K562 (cell line): ENCODE data around the gene NAA80. TPM values are rescaled to one million over a fixed set of nuclear protein-coding genes. Genes with fewer than 3 reads are reported as not detected.

Experiments
- ATAC-seq: fragments of 200-7000 bp; cut with Tn5 transposase; 3 replicates; pipeline ENCODE4 v1.9.1; 2020; ENCODE audit warnings: moderate library complexity
- BruUV-seq: library from RNA; stranded (reverse); fragments of 400-500 nt; replicated peaks from 2 replicates; lab custom pipeline; 2021; lab: Mats Ljungman, UMichigan
- CTCF ChIA-PET: fragments of 300-600 bp; formaldehyde crosslinking; extraction: SDS; loops from one replicate; lab custom pipeline; 2021; ENCODE audit warnings: low intra/inter-chr PET ratio; lab: Yijun Ruan, JAX
- POLR2A ChIA-PET: fragments of 300-600, 350-650 bp; sonication (Branson Sonifier 250); formaldehyde crosslinking; extraction: SDS; loops from one replicate; lab custom pipeline; 2021; ENCODE audit warnings: antibody characterized with exemption, inconsistent platforms; lab: Yijun Ruan, JAX
- DNase-seq, 4 experiments: peaks; one replicate each; pipeline versions ENCODE4 v3.0.0 to v3.0.0-alpha.2; 2011 to 2018; ENCODE audit warnings: low spot score in 3 of 4, mixed read lengths in 3 of 4; ENCODE audit errors: extremely low read depth in 1 of 4
- FAIRE-seq: peaks from 2 replicates; lab custom pipeline; 2011; peaks lifted over from hg19 to GRCh38; lab: Jason Lieb, UNC
- H2AFZ ChIP-seq: 2 replicates; pipeline ENCODE4 v1.6.0; 2011; ENCODE audit warnings: low read depth, low read length, control low read depth, inconsistent platforms
- H3K27ac ChIP-seq: fragments of 200-600 bp; 3 replicates; pipeline ENCODE4 v1.8.0; 2011; ENCODE audit warnings: low read depth, mild to moderate bottlenecking, control low read depth, inconsistent platforms, low read length, moderate library complexity, mixed read lengths; ENCODE audit errors: extremely low read depth
- H3K27me3 ChIP-seq, 2 experiments: fragments of 300-600 bp in 1 of 2; 2 replicates in 1 of 2; 3 replicates in 1 of 2; pipeline versions ENCODE4 v1.6.0 to v1.8.0; 2011; ENCODE audit warnings: inconsistent platforms in 2 of 2, low read length in 2 of 2, mild to moderate bottlenecking in 1 of 2, mixed read lengths in 1 of 2, moderate library complexity in 1 of 2; ENCODE audit not compliant: control insufficient read depth in 2 of 2, insufficient read depth in 2 of 2
- H3K36me3 ChIP-seq: fragments of 300-600 bp; 3 replicates; pipeline ENCODE4 v1.8.0; 2011; ENCODE audit warnings: mild to moderate bottlenecking, low read length, inconsistent platforms; ENCODE audit not compliant: control insufficient read depth, insufficient read depth
- H3K4me1 ChIP-seq, 2 experiments: fragments of 200-600 bp in 1 of 2; replicated peaks in 1 of 2; 2 replicates in 1 of 2; 3 replicates in 1 of 2; pipeline versions ENCODE4 v1.5.1 to v1.8.0; 2011; ENCODE audit warnings: inconsistent platforms in 2 of 2, low read length in 2 of 2, mild to moderate bottlenecking in 1 of 2, mixed read lengths in 1 of 2, moderate library complexity in 1 of 2; ENCODE audit not compliant: control insufficient read depth in 2 of 2, insufficient read depth in 2 of 2
- H3K4me2 ChIP-seq: 2 replicates; pipeline ENCODE4 v1.6.1; 2011; ENCODE audit warnings: low read length, control low read depth, inconsistent platforms, mixed read lengths; ENCODE audit not compliant: insufficient read depth
- H3K4me3 ChIP-seq: fragments of 200-600 bp; sonication (generic), shearing (Covaris generic); 2 replicates; pipeline ENCODE4 v1.5.1; 2016; ENCODE audit warnings: control low read depth, inconsistent platforms
- H3K79me2 ChIP-seq: fragments of 200-600 bp; 3 replicates; pipeline ENCODE4 v1.8.0; 2011; ENCODE audit warnings: low read length, inconsistent platforms; ENCODE audit not compliant: control insufficient read depth, insufficient read depth
- H3K9ac ChIP-seq, 2 experiments: 2 replicates each; pipeline versions ENCODE4 v1.6.0 to v1.6.1; 2011; ENCODE audit warnings: low read depth in 2 of 2, low read length in 2 of 2, control low read depth in 1 of 2, inconsistent platforms in 1 of 2, mild to moderate bottlenecking in 1 of 2, mixed read lengths in 1 of 2; ENCODE audit not compliant: insufficient read depth in 1 of 2
- H3K9me1 ChIP-seq: one replicate; pipeline ENCODE4 v1.6.0; 2011; ENCODE audit warnings: inconsistent platforms, mild to moderate bottlenecking, low read length, moderate library complexity; ENCODE audit not compliant: control insufficient read depth, insufficient read depth
- H3K9me3 ChIP-seq: replicated peaks from 2 replicates; pipeline ENCODE4 v1.5.1; 2011; ENCODE audit warnings: low read depth, low read length, inconsistent platforms; ENCODE audit not compliant: control insufficient read depth, insufficient read depth
- H4K20me1 ChIP-seq: replicated peaks from 2 replicates; pipeline ENCODE4 v1.6.1; 2011; ENCODE audit warnings: low read length, inconsistent platforms, mixed read lengths; ENCODE audit not compliant: control insufficient read depth, insufficient read depth
- ESRRA ChIP-seq: fragments of 450-650 bp; IDR thresholded peaks from 2 replicates; pipeline ENCODE4 v1.6.1; 2014; ENCODE audit warnings: low read depth, mild to moderate bottlenecking, moderate library complexity, borderline replicate concordance
- POLR2G ChIP-seq: fragments of 200-400 bp; formaldehyde crosslinking; IDR thresholded peaks from 2 replicates; pipeline ENCODE4 v1.6.1; 2017; ENCODE audit warnings: low read depth, mild to moderate bottlenecking, antibody characterized with exemption, low read length, moderate library complexity
- SP1 ChIP-seq: sonication (generic); formaldehyde crosslinking; IDR thresholded peaks from 2 replicates; pipeline ENCODE4 v1.8.1; 2022; ENCODE audit warnings: mild to moderate bottlenecking, missing genetic modification reagents
- WGBS: fragments of 100-300 bp; shearing (Covaris generic); methylation state at CpG from one replicate; pipeline ENCODE4 v1.1.6; 2016; ENCODE audit warnings: low coverage, mixed read lengths; ENCODE audit not compliant: insufficient coverage; ENCODE audit errors: missing lambda C conversion rate; 5-methylcytosine and 5-hydroxymethylcytosine counted together
- in situ Hi-C: fragments of 300-500 bp; cut with MboI; formaldehyde crosslinking; loops from 4 replicates; pipeline ENCODE4 v1.15.0; 2018; ENCODE audit warnings: inconsistent platforms, mixed read lengths
- intact Hi-C: fragments of 100-400 bp; cut with micrococcal nuclease; formaldehyde crosslinking; loops from 2 replicates; pipeline ENCODE4 v1.14.2; 2022
- polyA plus RNA-seq, 8 experiments: library from polyadenylated mRNA; depleted of rRNA in 4 of 8; stranded (reverse) in 5 of 8; unstranded in 3 of 8; fragments of >200 nt; fragmentation: Nextera tagmentation in 2 of 8; fragmentation: Illumina TruSeq in 1 of 8; extraction: Ambion mirVana in 2 of 8; extraction: Trizol in 1 of 8; gene quantifications; 2 replicates each; pipeline versions ENCODE4 v1.2.1 to v1.2.3, GENCODE V29; 2011 to 2014; ENCODE audit warnings: inconsistent platforms in 1 of 8, missing spikeins in 1 of 8
- total RNA-seq, 7 experiments: library from RNA; depleted of rRNA in 6 of 7; stranded (reverse); fragments of >200 nt in 6 of 7; fragmentation: Illumina TruSeq in 2 of 7; extraction: Trizol in 2 of 7; gene quantifications; 2 replicates each; pipeline versions ENCODE4 v1.2.1 to v1.2.3, GENCODE V29; 2011 to 2021; ENCODE audit warnings: low replicate concordance in 1 of 7

Gene NAA80
- total and polyA plus RNA-seq, 9 of the 15 experiments (the other 6 are each of a cell fraction or from before 2014, with no cell fraction given): 0.82 to 24.0 (median 8.6) TPM

DNA sequence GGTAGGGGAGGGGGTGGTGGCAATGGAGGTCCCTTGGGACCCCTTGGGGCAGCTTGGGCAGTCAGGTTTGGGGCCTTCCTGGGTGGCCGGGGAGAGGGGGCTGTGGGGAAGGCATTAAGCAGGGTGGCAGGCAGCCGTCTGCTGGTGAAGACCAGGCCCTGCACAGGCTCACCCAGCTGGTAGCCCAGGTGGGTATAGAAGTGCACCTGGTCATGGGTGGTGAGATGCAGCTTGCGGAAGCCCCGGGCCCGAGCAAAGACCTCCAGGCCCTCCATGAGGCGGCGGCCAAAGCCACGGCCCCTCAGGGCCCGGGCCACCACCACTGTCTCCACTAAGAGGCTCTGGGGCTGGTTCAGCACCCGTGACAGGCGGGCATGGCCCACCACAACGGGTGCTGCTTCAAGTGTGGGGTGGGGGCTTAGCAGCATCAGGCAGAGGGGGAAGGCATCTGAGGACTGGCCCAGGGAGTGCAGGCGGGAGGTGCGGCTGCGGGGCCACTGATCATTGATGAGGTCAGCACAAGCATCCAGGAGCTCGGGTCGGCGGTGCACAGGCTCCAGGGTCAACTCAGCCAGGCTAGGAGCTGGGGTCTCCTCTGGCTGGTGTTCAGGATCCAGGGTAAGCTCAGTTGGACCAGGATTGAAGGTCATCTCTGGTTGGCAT is 2.4 kb downstream of the NAA80 start:
- peak overlapping the region in 1 of 2 experiments; percentile 97; a peak in 2 of 4 replicates for H3K9ac ChIP-seq
- H4K20me1 ChIP-seq: no peaks in the 10 kb centered on the region
- H3K27me3 ChIP-seq: no peaks in the 10 kb centered on the region
- FAIRE-seq (no peak), DNase-seq (no peak), ATAC-seq (no peak)
- BruUV-seq: no TSS peak
- H3K79me2 ChIP-seq: peaks cover 40% of the 10 kb centered on the region
- ChIA-PET POLR2A (interaction anchor here (0.6 kb wide), 2 partner anchors 10 to 1220 kb away, joined by 3 to 4 read pairs; no protein-coding TSS in a partner anchor), CTCF (no interaction called here)
- in situ Hi-C loops (no loop called here), intact Hi-C loops (no loop called here)
- no peak overlapping the region for H3K27ac ChIP-seq
- H3K9me3 ChIP-seq: no peaks in the 10 kb centered on the region
- H3K36me3 ChIP-seq: peaks cover 19% of the 10 kb centered on the region; the same call in 2 of the 3 replicates
- H3K4me2 ChIP-seq: no peak overlapping the region
- TF ChIP-seq POLR2G: 0 out of 2 replicates have a peak, but pooled peaks have one; percentile 21
- no peak for TF ChIP-seq SP1
- TF ChIP-seq ESRRA: no peak
- H2AFZ ChIP-seq: no peak overlapping the region
- H3K4me1 ChIP-seq: peaks cover 27 to 69% of the 10 kb centered on the region in 2 experiments; a peak in 4 of 5 replicates
- no peak overlapping the region for H3K4me3 ChIP-seq
- WGBS: 91% methylated on average over 7 of the region's 18 CpGs
- no peaks in the 10 kb centered on the region for H3K9me1 ChIP-seq
